Measurements from ENCODE around the gene OR5AR1.
"Not testable (repeated sequence)": the region's sequence is repeated elsewhere in the genome, so short reads cannot be mapped to it uniquely, and the experiment has no call there.

The OR5AR1 gene

GRCh38 chr11:56688554-56689100, 25.1 kb downstream of the OR5AR1 start:
- no peak overlapping the region for H3K4me3 ChIP-seq
- H3K9me3 ChIP-seq (ENCODE audit: low read depth, low read length) = no peaks in the 10 kb centered on the region
- H3K36me3 ChIP-seq (ENCODE audit: insufficient read depth, low read length) = no peaks in the 10 kb centered on the region
- DNase-seq (ENCODE audit: low read depth, low spot score) = no peak
- H3K27ac ChIP-seq = no peak overlapping the region
- no peak for TF ChIP-seq POLR2AphosphoS5 (IDR thresholded peaks at IDR 0.05; ENCODE audit: borderline replicate concordance, low read depth, low read length)
- TF ChIP-seq EZH2 (IDR thresholded peaks at IDR 0.05) = no peak
- TF ChIP-seq FOXP2 (optimal IDR thresholded peaks at IDR 0.05; ENCODE audit: control extremely low read depth, extremely low read length, insufficient read depth) = no peak
- no peak overlapping the region for H3K9ac ChIP-seq (ENCODE audit: insufficient read length)

- not testable (repeated sequence) for H3K36me3 ChIP-seq (ENCODE audit: insufficient read depth, low read length); H3K27ac ChIP-seq; H3K9ac ChIP-seq (ENCODE audit: insufficient read length); H3K9me3 ChIP-seq (ENCODE audit: low read depth, low read length); DNase-seq (ENCODE audit: low read depth, low spot score); H3K4me3 ChIP-seq
Measured at GRCh38 chr11:56691179-56691578, 27.7 kb downstream of the OR5AR1 start.

- no peak overlapping the region for H3K9ac ChIP-seq (ENCODE audit: insufficient read length)
- no peaks in the 10 kb centered on the region for H3K36me3 ChIP-seq (ENCODE audit: insufficient read depth, low read length)
- no peak for DNase-seq (ENCODE audit: low read depth, low spot score)
- no peak overlapping the region for H3K27ac ChIP-seq
- H3K9me3 ChIP-seq (ENCODE audit: low read depth, low read length) = no peaks in the 10 kb centered on the region
- H3K4me3 ChIP-seq = no peak overlapping the region
- TF ChIP-seq EZH2 (IDR thresholded peaks at IDR 0.05) = no peak
- TF ChIP-seq POLR2AphosphoS5 (IDR thresholded peaks at IDR 0.05; ENCODE audit: borderline replicate concordance, low read depth, low read length) = no peak
- no peak for TF ChIP-seq FOXP2 (optimal IDR thresholded peaks at IDR 0.05; ENCODE audit: control extremely low read depth, extremely low read length, insufficient read depth)
Measured at GRCh38 chr11:56693428-56693827, 29.9 kb downstream of the OR5AR1 start.

- H3K9ac ChIP-seq (ENCODE audit: insufficient read length) = no peak within 1 kb of the TSS
- no peak within 1 kb of the TSS for H3K4me3 ChIP-seq
- DNase-seq (ENCODE audit: low read depth, low spot score) = no peak
- H3K9me3 ChIP-seq (ENCODE audit: low read depth, low read length) = no peaks in the 10 kb centered on the region
- no peak for TF ChIP-seq FOXP2 (optimal IDR thresholded peaks at IDR 0.05; ENCODE audit: control extremely low read depth, extremely low read length, insufficient read depth)
- no peak for TF ChIP-seq POLR2AphosphoS5 (IDR thresholded peaks at IDR 0.05; ENCODE audit: borderline replicate concordance, low read depth, low read length)
- no peak for TF ChIP-seq EZH2 (IDR thresholded peaks at IDR 0.05)
- no peaks in the 10 kb centered on the region for H3K36me3 ChIP-seq (ENCODE audit: insufficient read depth, low read length)
- no peak within 1 kb of the TSS for H3K27ac ChIP-seq
Measured at GRCh38 chr11:56698795-56699194, 35.3 kb downstream of the OR5AR1 start, which contains the start of gene OR9G1. OR9G1 (plus strand) TSS chr11:56699095; CDS start chr11:56700388, 1,293 bp downstream.

- Histone ChIP-seq H3K27ac (no peak overlapping the region), H3K9ac (ENCODE audit: insufficient read length) (no peak overlapping the region), H3K4me3 (no peak overlapping the region), H3K36me3 (ENCODE audit: insufficient read depth, low read length) (no peaks in the 10 kb centered on the region), H3K9me3 (ENCODE audit: low read depth, low read length) (no peaks in the 10 kb centered on the region)
- no peak for DNase-seq (ENCODE audit: low read depth, low spot score)
- TF ChIP-seq POLR2AphosphoS5 (IDR thresholded peaks at IDR 0.05; ENCODE audit: borderline replicate concordance, low read depth, low read length) (no peak), EZH2 (IDR thresholded peaks at IDR 0.05) (no peak), FOXP2 (optimal IDR thresholded peaks at IDR 0.05; ENCODE audit: control extremely low read depth, extremely low read length, insufficient read depth) (no peak)
Measured at GRCh38 chr11:56700242-56700913, 36.9 kb downstream of the OR5AR1 start.

GRCh38 chr11:56700914-56701485, 37.5 kb downstream of the OR5AR1 start:
- TF ChIP-seq EZH2 (IDR thresholded peaks at IDR 0.05) (no peak), POLR2AphosphoS5 (IDR thresholded peaks at IDR 0.05; ENCODE audit: borderline replicate concordance, low read depth, low read length) (no peak), FOXP2 (optimal IDR thresholded peaks at IDR 0.05; ENCODE audit: control extremely low read depth, extremely low read length, insufficient read depth) (no peak)
- no peak overlapping the region for H3K27ac ChIP-seq
- no peaks in the 10 kb centered on the region for H3K36me3 ChIP-seq (ENCODE audit: insufficient read depth, low read length)
- no peak overlapping the region for H3K9ac ChIP-seq (ENCODE audit: insufficient read length)
- H3K9me3 ChIP-seq (ENCODE audit: low read depth, low read length) = no peaks in the 10 kb centered on the region
- no peak overlapping the region for H3K4me3 ChIP-seq
- no peak for DNase-seq (ENCODE audit: low read depth, low spot score)

- Histone ChIP-seq H3K9ac (ENCODE audit: insufficient read length) (no peak overlapping the region), H3K4me3 (no peak overlapping the region), H3K9me3 (ENCODE audit: low read depth, low read length) (no peaks in the 10 kb centered on the region), H3K27ac (no peak overlapping the region), H3K36me3 (ENCODE audit: insufficient read depth, low read length) (no peaks in the 10 kb centered on the region)
- no peak for TF ChIP-seq POLR2AphosphoS5 (IDR thresholded peaks at IDR 0.05; ENCODE audit: borderline replicate concordance, low read depth, low read length)
- TF ChIP-seq EZH2 (IDR thresholded peaks at IDR 0.05) = no peak
- TF ChIP-seq FOXP2 (optimal IDR thresholded peaks at IDR 0.05; ENCODE audit: control extremely low read depth, extremely low read length, insufficient read depth) = no peak
- no peak for DNase-seq (ENCODE audit: low read depth, low spot score)
Measured at GRCh38 chr11:56705784-56706396, 42.4 kb downstream of the OR5AR1 start.

GRCh38 chr11:56706486-56706885, 43.0 kb downstream of the OR5AR1 start:
- no peaks in the 10 kb centered on the region for H3K36me3 ChIP-seq (ENCODE audit: insufficient read depth, low read length)
- H3K27ac ChIP-seq = no peak overlapping the region
- no peak for TF ChIP-seq EZH2 (IDR thresholded peaks at IDR 0.05)
- no peak for TF ChIP-seq FOXP2 (optimal IDR thresholded peaks at IDR 0.05; ENCODE audit: control extremely low read depth, extremely low read length, insufficient read depth)
- no peak for TF ChIP-seq POLR2AphosphoS5 (IDR thresholded peaks at IDR 0.05; ENCODE audit: borderline replicate concordance, low read depth, low read length)
- no peak for DNase-seq (ENCODE audit: low read depth, low spot score)
- H3K9ac ChIP-seq (ENCODE audit: insufficient read length) = no peak overlapping the region
- no peaks in the 10 kb centered on the region for H3K9me3 ChIP-seq (ENCODE audit: low read depth, low read length)
- no peak overlapping the region for H3K4me3 ChIP-seq
